ENCODE data around the gene UHMK1.

DNA sequence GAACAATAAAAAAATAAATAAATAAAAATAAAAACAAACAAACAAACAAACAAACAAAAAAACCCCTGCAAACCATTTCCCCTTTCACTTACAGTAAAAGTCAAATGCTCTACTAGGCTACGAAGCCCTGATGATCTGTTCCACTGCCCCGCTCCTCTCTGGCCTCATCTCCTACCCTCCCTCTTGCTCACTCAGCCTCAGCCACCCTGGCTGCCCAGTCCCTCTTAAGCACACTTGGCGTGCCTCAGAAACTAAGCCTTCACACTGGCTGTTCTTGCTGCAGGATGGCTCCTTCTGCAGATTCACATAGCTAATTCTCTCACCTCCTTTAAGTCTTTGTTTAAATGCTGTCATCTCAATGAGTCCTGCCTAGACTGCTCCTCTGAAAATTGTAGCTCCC is 30.8 kb upstream of the UHMK1 start:
- TF ChIP-seq, protein P1, sequence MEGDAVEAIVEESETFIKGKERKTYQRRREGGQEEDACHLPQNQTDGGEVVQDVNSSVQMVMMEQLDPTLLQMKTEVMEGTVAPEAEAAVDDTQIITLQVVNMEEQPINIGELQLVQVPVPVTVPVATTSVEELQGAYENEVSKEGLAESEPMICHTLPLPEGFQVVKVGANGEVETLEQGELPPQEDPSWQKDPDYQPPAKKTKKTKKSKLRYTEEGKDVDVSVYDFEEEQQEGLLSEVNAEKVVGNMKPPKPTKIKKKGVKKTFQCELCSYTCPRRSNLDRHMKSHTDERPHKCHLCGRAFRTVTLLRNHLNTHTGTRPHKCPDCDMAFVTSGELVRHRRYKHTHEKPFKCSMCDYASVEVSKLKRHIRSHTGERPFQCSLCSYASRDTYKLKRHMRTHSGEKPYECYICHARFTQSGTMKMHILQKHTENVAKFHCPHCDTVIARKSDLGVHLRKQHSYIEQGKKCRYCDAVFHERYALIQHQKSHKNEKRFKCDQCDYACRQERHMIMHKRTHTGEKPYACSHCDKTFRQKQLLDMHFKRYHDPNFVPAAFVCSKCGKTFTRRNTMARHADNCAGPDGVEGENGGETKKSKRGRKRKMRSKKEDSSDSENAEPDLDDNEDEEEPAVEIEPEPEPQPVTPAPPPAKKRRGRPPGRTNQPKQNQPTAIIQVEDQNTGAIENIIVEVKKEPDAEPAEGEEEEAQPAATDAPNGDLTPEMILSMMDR (IDR thresholded peaks at IDR 0.05; ENCODE audit: insufficient read depth, low read length) = no peak
- TF ChIP-seq POLR2AphosphoS5 (IDR thresholded peaks at IDR 0.05; ENCODE audit: low read depth) = no peak
- TF ChIP-seq, protein P2, sequence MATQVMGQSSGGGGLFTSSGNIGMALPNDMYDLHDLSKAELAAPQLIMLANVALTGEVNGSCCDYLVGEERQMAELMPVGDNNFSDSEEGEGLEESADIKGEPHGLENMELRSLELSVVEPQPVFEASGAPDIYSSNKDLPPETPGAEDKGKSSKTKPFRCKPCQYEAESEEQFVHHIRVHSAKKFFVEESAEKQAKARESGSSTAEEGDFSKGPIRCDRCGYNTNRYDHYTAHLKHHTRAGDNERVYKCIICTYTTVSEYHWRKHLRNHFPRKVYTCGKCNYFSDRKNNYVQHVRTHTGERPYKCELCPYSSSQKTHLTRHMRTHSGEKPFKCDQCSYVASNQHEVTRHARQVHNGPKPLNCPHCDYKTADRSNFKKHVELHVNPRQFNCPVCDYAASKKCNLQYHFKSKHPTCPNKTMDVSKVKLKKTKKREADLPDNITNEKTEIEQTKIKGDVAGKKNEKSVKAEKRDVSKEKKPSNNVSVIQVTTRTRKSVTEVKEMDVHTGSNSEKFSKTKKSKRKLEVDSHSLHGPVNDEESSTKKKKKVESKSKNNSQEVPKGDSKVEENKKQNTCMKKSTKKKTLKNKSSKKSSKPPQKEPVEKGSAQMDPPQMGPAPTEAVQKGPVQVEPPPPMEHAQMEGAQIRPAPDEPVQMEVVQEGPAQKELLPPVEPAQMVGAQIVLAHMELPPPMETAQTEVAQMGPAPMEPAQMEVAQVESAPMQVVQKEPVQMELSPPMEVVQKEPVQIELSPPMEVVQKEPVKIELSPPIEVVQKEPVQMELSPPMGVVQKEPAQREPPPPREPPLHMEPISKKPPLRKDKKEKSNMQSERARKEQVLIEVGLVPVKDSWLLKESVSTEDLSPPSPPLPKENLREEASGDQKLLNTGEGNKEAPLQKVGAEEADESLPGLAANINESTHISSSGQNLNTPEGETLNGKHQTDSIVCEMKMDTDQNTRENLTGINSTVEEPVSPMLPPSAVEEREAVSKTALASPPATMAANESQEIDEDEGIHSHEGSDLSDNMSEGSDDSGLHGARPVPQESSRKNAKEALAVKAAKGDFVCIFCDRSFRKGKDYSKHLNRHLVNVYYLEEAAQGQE (IDR thresholded peaks at IDR 0.05; ENCODE audit: insufficient replicate concordance, low read depth) = no peak
- TF ChIP-seq GABPA (IDR thresholded peaks at IDR 0.05; ENCODE audit: low read depth) = no peak

Measured in HL-60 (cell line).